ENCODE results near the gene UBE3B.

DNA sequence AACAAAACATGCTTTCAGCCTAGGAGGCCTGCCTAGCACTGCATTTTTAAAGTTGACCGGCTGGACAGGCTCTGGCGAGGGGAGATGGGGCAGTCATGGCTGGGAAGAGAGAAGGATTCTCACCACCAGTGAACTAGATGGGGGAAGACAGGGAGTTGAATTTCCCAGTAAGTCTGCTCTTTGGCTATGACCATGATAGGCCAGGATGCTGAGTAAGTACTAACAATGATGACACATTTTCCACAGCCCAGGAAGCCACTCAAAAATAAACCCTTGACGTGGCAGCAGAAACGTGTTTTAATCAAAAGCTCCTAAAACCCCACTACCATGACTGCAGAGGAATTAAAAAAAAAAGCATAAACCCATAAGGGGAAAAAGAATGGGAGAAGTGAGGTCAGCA, 19.3 kb upstream of the UBE3B start:
- no peak for TF ChIP-seq POLR2AphosphoS5 (IDR thresholded peaks at IDR 0.05; ENCODE audit: low read depth)
- no peak for TF ChIP-seq CTCF (IDR thresholded peaks at IDR 0.05; ENCODE audit: insufficient read depth, low read length)
